Prostate gland (tissue), 2 donors: Measurements from ENCODE around the gene PTPRM. TPM values are rescaled to one million over a fixed set of nuclear protein-coding genes. Genes with fewer than 3 reads are reported as not detected.
"Not testable (repeated sequence)": the region's sequence is repeated elsewhere in the genome, so short reads cannot be mapped to it uniquely, and the experiment has no call there.

ENCODE experiments used
- DNase-seq: peaks from one replicate; pipeline ENCODE4 v3.0.0-alpha.2; 2019; ENCODE audit warnings: low spot score
- H3K27ac ChIP-seq, 2 donors: fragments of 200-600 bp; sonication (generic); 2 replicates each; pipeline ENCODE4 v1.5.1; 2017 to 2019
- H3K27me3 ChIP-seq: fragments of 200-600 bp; sonication (generic); replicated peaks from 2 replicates; pipeline ENCODE4 v1.5.1; 2019; ENCODE audit not compliant: insufficient read depth
- H3K36me3 ChIP-seq, 2 donors: fragments of 200-600 bp; sonication (generic); 1 replicate in 1 of 2; 2 replicates in 1 of 2; pipeline versions ENCODE4 v1.5.1 to v1.8.1; 2017 to 2019
- H3K4me1 ChIP-seq: fragments of 200-600 bp; sonication (generic); replicated peaks from 2 replicates; pipeline ENCODE4 v1.5.1; 2019
- H3K4me3 ChIP-seq, 2 donors: fragments of 200-600 bp; sonication (generic); 2 replicates each; pipeline ENCODE4 v1.5.1; 2017 to 2019
- H3K9me3 ChIP-seq: fragments of 200-600 bp; sonication (generic); 2 replicates; pipeline ENCODE4 v1.5.1; 2017
- CTCF ChIP-seq, 4 experiments: fragments of 200-600 bp in 2 of 4; fragments of 450-650 bp in 2 of 4; sonication (generic) in 2 of 4; IDR thresholded peaks; 1 replicate in 3 of 4; 2 replicates in 1 of 4; pipeline ENCODE4 v1.5.1; 2016 to 2019; ENCODE audit warnings: antibody characterized with exemption in 4 of 4, mild to moderate bottlenecking in 2 of 4, moderate library complexity in 2 of 4
- POLR2A ChIP-seq: fragments of 450-650 bp; IDR thresholded peaks from one replicate; pipeline ENCODE4 v1.6.1; 2016; ENCODE audit warnings: antibody characterized with exemption, mild to moderate bottlenecking
- POLR2AphosphoS5 ChIP-seq: sonication (generic); formaldehyde crosslinking; IDR thresholded peaks from one replicate; pipeline ENCODE4 v1.6.1; 2017; ENCODE audit warnings: antibody characterized with exemption
- WGBS: methylation state at CpG from one replicate; pipeline ENCODE4 v1.1.5; 2018; 5-methylcytosine and 5-hydroxymethylcytosine counted together
- intact Hi-C: fragments of 100-400 bp; cut with DNase I; formaldehyde crosslinking; loops from one replicate; pipeline ENCODE4 v1.14.2; 2022
- total RNA-seq, 2 donors: library from RNA; depleted of rRNA; stranded (reverse); fragments of >200 nt; gene quantifications; one replicate each; pipeline ENCODE4 v1.1.0, GENCODE V29; 2016

Gene PTPRM
- total RNA-seq, 2 donors from 2014 or later = 32.9 to 92.6 TPM

GRCh38 chr18:7735626-7736175, 168.6 kb downstream of the PTPRM start:
- H3K36me3 ChIP-seq = no peaks in the 10 kb centered on the region
- H3K4me1 ChIP-seq = no peaks in the 10 kb centered on the region
- H3K9me3 ChIP-seq = no peaks in the 10 kb centered on the region
- DNase-seq = no peak
- TF ChIP-seq POLR2A (no peak), CTCF (IDR thresholded peaks at IDR 0.05) (no peak), POLR2AphosphoS5 (no peak)
- no peaks in the 10 kb centered on the region for H3K27me3 ChIP-seq
- H3K4me3 ChIP-seq = no peak overlapping the region
- 95% methylated on average over 2 of the region's 2 CpGs for WGBS
- intact Hi-C loops = no loop called here
- H3K27ac ChIP-seq = no peak overlapping the region

GRCh38 chr18:7736526-7736925, 169.4 kb downstream of the PTPRM start:
- DNase-seq, intact Hi-C loops, H3K36me3 ChIP-seq, H3K4me1 ChIP-seq, H3K27me3 ChIP-seq, H3K4me3 ChIP-seq, H3K27ac ChIP-seq, H3K9me3 ChIP-seq: not testable (repeated sequence)
- WGBS = 85% methylated on average over 6 of the region's 6 CpGs

- Histone ChIP-seq H3K36me3 (no peaks in the 10 kb centered on the region), H3K27ac (no peak overlapping the region), H3K9me3 (no peaks in the 10 kb centered on the region), H3K4me3 (no peak overlapping the region), H3K4me1 (no peaks in the 10 kb centered on the region), H3K27me3 (no peaks in the 10 kb centered on the region)
- intact Hi-C loops = no loop called here
- no peak for DNase-seq
- TF ChIP-seq POLR2A (no peak), CTCF (IDR thresholded peaks at IDR 0.05) (no peak), POLR2AphosphoS5 (no peak)
- 96% methylated on average over 2 of the region's 2 CpGs for WGBS
Measured at GRCh38 chr18:7737550-7737949, 170.4 kb downstream of the PTPRM start.

- Histone ChIP-seq H3K4me3 (no peak overlapping the region), H3K27ac (no peak overlapping the region), H3K36me3 (no peaks in the 10 kb centered on the region), H3K9me3 (no peaks in the 10 kb centered on the region), H3K4me1 (no peaks in the 10 kb centered on the region), H3K27me3 (no peaks in the 10 kb centered on the region)
- intact Hi-C loops = no loop called here
- WGBS = 23% methylated on average over 3 of the region's 3 CpGs
- no peak for TF ChIP-seq POLR2A
- no peak for TF ChIP-seq CTCF (IDR thresholded peaks at IDR 0.05)
- TF ChIP-seq POLR2AphosphoS5 = no peak
- DNase-seq = no peak
Measured at GRCh38 chr18:7740821-7741220, 173.7 kb downstream of the PTPRM start.

- Histone ChIP-seq H3K27me3 (no peaks in the 10 kb centered on the region), H3K4me3 (no peak overlapping the region), H3K4me1 (no peaks in the 10 kb centered on the region), H3K9me3 (no peaks in the 10 kb centered on the region), H3K36me3 (no peaks in the 10 kb centered on the region), H3K27ac (no peak overlapping the region)
- intact Hi-C loops = no loop called here
- no peak for TF ChIP-seq CTCF (IDR thresholded peaks at IDR 0.05)
- no peak for TF ChIP-seq POLR2AphosphoS5
- no peak for TF ChIP-seq POLR2A
- no peak for DNase-seq
Measured at GRCh38 chr18:7741640-7742039, 174.5 kb downstream of the PTPRM start.
